ENCODE results near the gene CLPTM1. TPM values are rescaled to one million over a fixed set of nuclear protein-coding genes. Genes with fewer than 3 reads are reported as not detected.

The CLPTM1 gene
- polyA plus RNA-seq, 3 donors = 14.7 to 84.3 (median 20.0) TPM

- Histone ChIP-seq H3K36me3 (replicated peaks in 1 of 2; ENCODE audit: control insufficient read depth in 1 of 2, insufficient read depth in 2 of 2, low read length in 2 of 2) (peaks cover 20 to 64% of the 10 kb centered on the region in 2 donors), H3K4me1 (ENCODE audit: control insufficient read depth in 1 of 2, insufficient read depth in 2 of 2, low read length in 2 of 2) (no peaks in the 10 kb centered on the region), H3K79me2 (ENCODE audit: insufficient read depth, low read length) (no peaks in the 10 kb centered on the region), H4K20me1 (ENCODE audit: insufficient read depth, low read length) (peaks cover 31% of the 10 kb centered on the region), H3K27me3 (ENCODE audit: control insufficient read depth in 2 of 2, insufficient read depth in 2 of 2, low read length in 2 of 2) (no peaks in the 10 kb centered on the region), H3K4me2 (replicated peaks; ENCODE audit: extremely low read depth, low read length, poor library complexity, severe bottlenecking) (no peak overlapping the region), H3K27ac (ENCODE audit: low read depth in 1 of 2, low read length in 2 of 2) (no peak overlapping the region), H3K4me3 (replicated peaks in 1 of 3; ENCODE audit: low read depth in 2 of 3, low read length in 3 of 3) (no peak overlapping the region), H3K9ac (ENCODE audit: insufficient read depth, low read length, poor library complexity, severe bottlenecking) (no peak overlapping the region), H2AFZ (ENCODE audit: insufficient read depth, low read depth, low read length, poor library complexity, severe bottlenecking) (no peak overlapping the region), H3K9me3 (replicated peaks in 1 of 2; ENCODE audit: control insufficient read depth in 1 of 2, insufficient read depth in 1 of 2, low read length in 2 of 2) (no peaks in the 10 kb centered on the region)
- WGBS (ENCODE audit: insufficient coverage) = 81% methylated on average over 7 of the region's 13 CpGs
- peak overlapping the region in 2 of 7 donors; percentile 69 to 77 for H3K27ac Mint-ChIP-seq
- H3K4me3 Mint-ChIP-seq = no peak overlapping the region
- intact Hi-C loops (cut with micrococcal nuclease) = loop anchor here (1.0 to 2.0 kb wide), 2 partner anchors 42 to 43 kb away; no protein-coding TSS in a partner anchor
- TF ChIP-seq, protein P1, sequence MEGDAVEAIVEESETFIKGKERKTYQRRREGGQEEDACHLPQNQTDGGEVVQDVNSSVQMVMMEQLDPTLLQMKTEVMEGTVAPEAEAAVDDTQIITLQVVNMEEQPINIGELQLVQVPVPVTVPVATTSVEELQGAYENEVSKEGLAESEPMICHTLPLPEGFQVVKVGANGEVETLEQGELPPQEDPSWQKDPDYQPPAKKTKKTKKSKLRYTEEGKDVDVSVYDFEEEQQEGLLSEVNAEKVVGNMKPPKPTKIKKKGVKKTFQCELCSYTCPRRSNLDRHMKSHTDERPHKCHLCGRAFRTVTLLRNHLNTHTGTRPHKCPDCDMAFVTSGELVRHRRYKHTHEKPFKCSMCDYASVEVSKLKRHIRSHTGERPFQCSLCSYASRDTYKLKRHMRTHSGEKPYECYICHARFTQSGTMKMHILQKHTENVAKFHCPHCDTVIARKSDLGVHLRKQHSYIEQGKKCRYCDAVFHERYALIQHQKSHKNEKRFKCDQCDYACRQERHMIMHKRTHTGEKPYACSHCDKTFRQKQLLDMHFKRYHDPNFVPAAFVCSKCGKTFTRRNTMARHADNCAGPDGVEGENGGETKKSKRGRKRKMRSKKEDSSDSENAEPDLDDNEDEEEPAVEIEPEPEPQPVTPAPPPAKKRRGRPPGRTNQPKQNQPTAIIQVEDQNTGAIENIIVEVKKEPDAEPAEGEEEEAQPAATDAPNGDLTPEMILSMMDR (IDR thresholded peaks at IDR 0.05) = peak; percentile 74
- DNase-seq = peak; percentile 51 to 57 (median 54)
- H3K4me1 Mint-ChIP-seq = no peaks in the 10 kb centered on the region
- H3K9me3 Mint-ChIP-seq = peaks cover 0 to 3% (median 0%) of the 10 kb centered on the region in 7 donors
- peaks cover 43 to 69% of the 10 kb centered on the region in 2 donors for H3K36me3 Mint-ChIP-seq
- peaks cover 0 to 1% (median 0%) of the 10 kb centered on the region in 3 donors for H3K27me3 Mint-ChIP-seq (ENCODE audit: low read depth in 3 of 3)
These were observed 61.5 kb downstream of the CLPTM1 start for GRCh38 chr19:45016388-45017314.

DNA sequence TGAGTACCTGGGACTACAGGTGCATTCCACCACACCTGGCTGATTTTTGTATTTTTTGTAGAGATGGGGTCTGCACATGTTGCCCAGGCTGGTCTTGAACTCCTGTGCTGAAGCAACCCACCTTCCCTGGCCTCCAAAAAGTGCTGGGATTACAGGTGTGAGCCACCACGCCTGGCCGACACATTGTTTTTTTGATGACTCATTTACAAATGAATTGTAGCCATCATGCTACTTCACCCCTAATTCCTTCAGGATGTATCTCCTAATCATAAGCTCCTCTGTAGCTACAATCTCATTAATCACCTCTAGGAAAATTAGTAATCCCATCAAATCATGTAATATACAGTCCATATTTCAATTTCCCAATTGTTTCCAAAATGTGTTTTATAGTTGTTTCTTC is 64.0 kb downstream of the CLPTM1 start:
- Histone ChIP-seq H3K36me3 (replicated peaks in 1 of 2; ENCODE audit: control insufficient read depth in 1 of 2, insufficient read depth in 2 of 2, low read length in 2 of 2) (peaks cover 10 to 55% of the 10 kb centered on the region in 2 donors), H3K4me2 (replicated peaks; ENCODE audit: extremely low read depth, low read length, poor library complexity, severe bottlenecking) (no peak overlapping the region)
- intact Hi-C loops (cut with micrococcal nuclease) = no loop called here

More for the DNA sequence above, 64.0 kb downstream of the CLPTM1 start:
- no peak overlapping the region for H3K9ac ChIP-seq (ENCODE audit: insufficient read depth, low read length, poor library complexity, severe bottlenecking)
- Mint-ChIP-seq H3K27me3 (ENCODE audit: low read depth in 3 of 3) (peaks cover 0 to 1% (median 0%) of the 10 kb centered on the region in 3 donors), H3K27ac (no peak overlapping the region), H3K36me3 (peaks cover 40 to 62% of the 10 kb centered on the region in 2 donors), H3K4me3 (no peak overlapping the region), H3K4me1 (no peaks in the 10 kb centered on the region), H3K9me3 (peaks cover 0 to 3% (median 0%) of the 10 kb centered on the region in 7 donors)
- H3K4me3 ChIP-seq (replicated peaks in 1 of 3; ENCODE audit: low read depth in 2 of 3, low read length in 3 of 3) = no peak overlapping the region
- TF ChIP-seq, protein P1 (IDR thresholded peaks at IDR 0.05) = no peak
- WGBS (ENCODE audit: insufficient coverage) = 94% methylated on average over 2 of the region's 2 CpGs
- no peak for DNase-seq
- no peak overlapping the region for H2AFZ ChIP-seq (ENCODE audit: insufficient read depth, low read depth, low read length, poor library complexity, severe bottlenecking)
- H3K27me3 ChIP-seq (ENCODE audit: control insufficient read depth in 2 of 2, insufficient read depth in 2 of 2, low read length in 2 of 2) = no peaks in the 10 kb centered on the region
- peaks cover 20% of the 10 kb centered on the region for H4K20me1 ChIP-seq (ENCODE audit: insufficient read depth, low read length)
- H3K79me2 ChIP-seq (ENCODE audit: insufficient read depth, low read length) = no peaks in the 10 kb centered on the region
- no peaks in the 10 kb centered on the region for H3K4me1 ChIP-seq (ENCODE audit: control insufficient read depth in 1 of 2, insufficient read depth in 2 of 2, low read length in 2 of 2)
- no peaks in the 10 kb centered on the region for H3K9me3 ChIP-seq (replicated peaks in 1 of 2; ENCODE audit: control insufficient read depth in 1 of 2, insufficient read depth in 1 of 2, low read length in 2 of 2)
- H3K27ac ChIP-seq (ENCODE audit: low read depth in 1 of 2, low read length in 2 of 2) = no peak overlapping the region
